Measurements from ENCODE around the gene ATRNL1.

- TF ChIP-seq SP1 (IDR thresholded peaks at IDR 0.05) (no peak), TARDBP (IDR thresholded peaks at IDR 0.05) (no peak)
Measured at GRCh38 chr10:115250784-115251183, 157.6 kb downstream of the ATRNL1 start.
